HEK293 (cell line): ENCODE measurements around the gene FASTKD3.
A peak's percentile ranks its signal among the peaks of the same experiment; 100 is the strongest.

Experiments
- CTCF ChIA-PET: fragments of 350-600 bp; formaldehyde crosslinking; extraction: SDS; loops from one replicate; lab custom pipeline; 2021; ENCODE audit warnings: antibody characterized with exemption; lab: Yijun Ruan, JAX
- POLR2A ChIA-PET: fragments of 300-600 bp; formaldehyde crosslinking; extraction: SDS; loops from one replicate; lab custom pipeline; 2020; ENCODE audit warnings: antibody characterized with exemption, inconsistent platforms; lab: Yijun Ruan, JAX
- H3K27ac ChIP-seq: fragments of 200-500 bp; sonication (Bioruptor generic); 2 replicates; pipeline ENCODE4 v1.5.1; 2014; ENCODE audit warnings: low read depth, low read length, control low read depth, inconsistent platforms; ENCODE audit errors: extremely low read depth
- H3K36me3 ChIP-seq, 2 experiments: fragments of 200-500 bp in 1 of 2; sonication (Bioruptor generic) in 1 of 2; 1 replicate in 1 of 2; 2 replicates in 1 of 2; pipeline ENCODE4 v1.5.1; 2014 to 2017; ENCODE audit warnings: inconsistent platforms in 2 of 2, low read length in 2 of 2; ENCODE audit not compliant: control insufficient read depth in 2 of 2, insufficient read depth in 1 of 2
- H3K4me1 ChIP-seq: fragments of 200-500 bp; sonication (Bioruptor generic); 2 replicates; pipeline ENCODE4 v1.5.1; 2014; ENCODE audit warnings: mild to moderate bottlenecking, low read length, inconsistent platforms; ENCODE audit not compliant: control insufficient read depth, insufficient read depth
- H3K4me3 ChIP-seq: 2 replicates; pipeline ENCODE4 v1.5.1; 2011; ENCODE audit warnings: low read depth, mild to moderate bottlenecking, control low read depth, low read length, moderate library complexity
- H3K9me3 ChIP-seq: fragments of 200-500 bp; sonication (Bioruptor generic); 2 replicates; pipeline ENCODE4 v1.5.1; 2014; ENCODE audit warnings: low read depth, low read length, inconsistent platforms; ENCODE audit not compliant: control insufficient read depth, insufficient read depth
- GLIS1 ChIP-seq: fragments of 450-650 bp; formaldehyde crosslinking; IDR thresholded peaks from 2 replicates; pipeline ENCODE4 v1.5.1; 2016; ENCODE audit warnings: missing biosample characterization, missing genetic modification characterization
- GLIS2 ChIP-seq: fragments of 450-650 bp; formaldehyde crosslinking; IDR thresholded peaks from 2 replicates; pipeline ENCODE4 v1.5.1; 2016; ENCODE audit warnings: missing biosample characterization, missing genetic modification characterization
- KLF1 ChIP-seq: fragments of 450-650 bp; formaldehyde crosslinking; IDR thresholded peaks from 2 replicates; pipeline ENCODE4 v1.5.1; 2016; ENCODE audit warnings: missing biosample characterization, missing genetic modification characterization
- ZBTB48 ChIP-seq: fragments of 450-650 bp; formaldehyde crosslinking; IDR thresholded peaks from 2 replicates; pipeline ENCODE4 v1.5.1; 2016; ENCODE audit warnings: missing biosample characterization, missing genetic modification characterization
- ZNF121 ChIP-seq: fragments of 450-650 bp; formaldehyde crosslinking; IDR thresholded peaks from 2 replicates; pipeline ENCODE4 v1.5.1; 2016; ENCODE audit warnings: missing biosample characterization, missing genetic modification characterization
- ZNF133 ChIP-seq: fragments of 450-650 bp; formaldehyde crosslinking; IDR thresholded peaks from 2 replicates; pipeline ENCODE4 v1.5.1; 2016; ENCODE audit warnings: missing biosample characterization, missing genetic modification characterization
- ZNF2 ChIP-seq: fragments of 450-650 bp; formaldehyde crosslinking; IDR thresholded peaks from 2 replicates; pipeline ENCODE4 v1.5.1; 2016; ENCODE audit warnings: missing biosample characterization, missing genetic modification characterization
- ZNF202 ChIP-seq: fragments of 450-650 bp; formaldehyde crosslinking; IDR thresholded peaks from 2 replicates; pipeline ENCODE4 v1.5.1; 2016; ENCODE audit warnings: missing biosample characterization, missing genetic modification characterization, borderline replicate concordance
- TF ChIP-seq, protein P1 (sequence below): fragments of 450-650 bp; formaldehyde crosslinking; IDR thresholded peaks from 2 replicates; pipeline ENCODE4 v1.5.1; 2017; ENCODE audit warnings: missing biosample characterization, missing genetic modification characterization
- TF ChIP-seq, protein P2 (sequence below): fragments of 450-650 bp; formaldehyde crosslinking; IDR thresholded peaks from 2 replicates; pipeline ENCODE4 v1.5.1; 2016; ENCODE audit warnings: missing biosample characterization, missing genetic modification characterization
- TF ChIP-seq, protein P3 (sequence below): fragments of 450-650 bp; formaldehyde crosslinking; IDR thresholded peaks from 2 replicates; pipeline ENCODE4 v1.5.1; 2016; ENCODE audit warnings: missing biosample characterization, missing genetic modification characterization
- TF ChIP-seq, protein P4 (sequence below): fragments of 450-650 bp; formaldehyde crosslinking; IDR thresholded peaks from 2 replicates; pipeline ENCODE4 v1.5.1; 2016; ENCODE audit warnings: missing biosample characterization, missing genetic modification characterization

FASTKD3 gene

DNA sequence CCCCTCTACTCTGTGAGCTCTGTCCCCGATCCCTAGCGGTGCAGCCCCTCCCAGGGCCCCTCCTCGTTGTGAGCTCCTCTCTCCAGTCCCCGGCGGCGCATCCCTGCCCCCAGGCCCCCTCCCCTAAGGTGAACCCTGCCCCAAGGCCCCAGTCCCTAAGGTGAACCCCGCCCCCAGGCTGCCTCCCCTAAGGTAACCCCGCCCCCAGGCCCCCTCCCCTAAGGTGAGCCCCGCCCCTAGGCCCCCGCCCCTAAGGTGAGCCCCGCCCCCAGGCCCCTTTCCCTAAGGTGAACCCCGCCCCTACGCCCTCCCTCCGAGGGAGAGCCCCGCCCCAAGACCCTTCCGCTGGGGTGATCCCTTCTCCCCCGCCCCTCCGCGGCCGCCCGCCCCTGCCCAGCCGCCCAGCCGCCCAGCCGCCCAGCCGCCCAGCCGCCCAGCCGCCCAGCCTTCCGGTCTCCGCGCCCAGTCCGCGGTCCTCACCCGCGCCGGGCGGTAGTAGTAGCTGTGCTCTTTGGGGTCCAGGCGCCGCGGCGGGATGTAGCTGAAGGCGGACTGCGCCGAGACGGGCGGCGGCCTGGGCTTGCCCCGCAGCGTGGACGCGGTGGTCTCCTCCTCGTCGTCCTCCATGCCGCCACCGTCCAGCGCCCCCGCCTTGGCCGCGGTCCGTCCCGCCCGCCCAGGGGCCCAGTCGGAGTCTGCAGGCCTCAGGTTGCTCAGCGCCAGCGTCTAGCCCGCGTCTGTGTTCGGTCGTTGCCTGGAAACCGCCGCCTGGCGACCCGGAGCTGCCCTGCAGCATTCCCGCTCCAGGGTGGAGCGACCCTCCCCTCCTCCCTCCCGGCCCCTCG lies 18.2 kb downstream of the FASTKD3 start, which contains the start of gene CFAP90 (continued):
- TF ChIP-seq, protein P1, sequence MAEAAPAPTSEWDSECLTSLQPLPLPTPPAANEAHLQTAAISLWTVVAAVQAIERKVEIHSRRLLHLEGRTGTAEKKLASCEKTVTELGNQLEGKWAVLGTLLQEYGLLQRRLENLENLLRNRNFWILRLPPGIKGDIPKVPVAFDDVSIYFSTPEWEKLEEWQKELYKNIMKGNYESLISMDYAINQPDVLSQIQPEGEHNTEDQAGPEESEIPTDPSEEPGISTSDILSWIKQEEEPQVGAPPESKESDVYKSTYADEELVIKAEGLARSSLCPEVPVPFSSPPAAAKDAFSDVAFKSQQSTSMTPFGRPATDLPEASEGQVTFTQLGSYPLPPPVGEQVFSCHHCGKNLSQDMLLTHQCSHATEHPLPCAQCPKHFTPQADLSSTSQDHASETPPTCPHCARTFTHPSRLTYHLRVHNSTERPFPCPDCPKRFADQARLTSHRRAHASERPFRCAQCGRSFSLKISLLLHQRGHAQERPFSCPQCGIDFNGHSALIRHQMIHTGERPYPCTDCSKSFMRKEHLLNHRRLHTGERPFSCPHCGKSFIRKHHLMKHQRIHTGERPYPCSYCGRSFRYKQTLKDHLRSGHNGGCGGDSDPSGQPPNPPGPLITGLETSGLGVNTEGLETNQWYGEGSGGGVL (tag by site-specific recombination), result 0 out of 2 replicates have a peak, but pooled peaks have one; percentile 20
- 0 out of 2 replicates have a peak, but pooled peaks have one; percentile 58 for TF ChIP-seq ZNF2 (tag by site-specific recombination)

DNA sequence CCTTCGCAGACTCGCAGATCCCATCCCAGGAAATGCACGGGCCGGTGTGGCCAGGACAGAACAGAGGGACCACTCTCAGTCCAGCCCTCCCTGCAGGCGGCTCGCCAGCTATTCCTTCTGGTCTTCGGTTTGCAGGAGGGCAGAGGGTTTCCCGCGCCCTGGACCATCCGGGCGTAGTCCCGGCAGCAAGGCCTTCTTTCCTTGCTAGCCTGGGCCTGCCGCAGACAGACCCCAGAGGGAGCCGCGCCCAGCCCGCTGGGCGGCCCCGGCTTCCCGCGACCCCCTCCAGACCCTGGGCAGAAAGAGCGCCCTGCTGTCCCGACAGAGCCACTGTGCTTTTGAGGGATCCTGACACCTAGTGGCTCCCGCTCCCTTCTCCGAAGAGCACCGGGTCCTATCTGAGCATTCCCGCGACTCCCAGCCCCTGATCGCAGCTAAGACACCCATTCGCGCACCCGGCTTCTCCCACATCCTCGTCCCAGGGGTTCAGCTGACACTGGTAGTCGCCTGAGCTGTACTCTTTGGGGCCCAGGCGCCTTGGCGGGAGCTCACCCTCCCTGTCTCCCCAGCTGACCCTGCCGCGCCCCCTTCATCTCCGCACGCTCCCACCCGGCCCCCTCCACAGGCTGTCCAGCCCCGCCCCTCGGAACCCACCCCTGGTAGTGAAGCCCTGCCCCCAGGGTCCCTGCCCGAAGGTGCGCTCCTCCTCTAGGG lies 19.0 kb downstream of the FASTKD3 start:
- H3K9me3 ChIP-seq, result no peaks in the 10 kb centered on the region; the same call in 1 of the 2 replicates
- H3K36me3 ChIP-seq, result no peaks in the 10 kb centered on the region
- no peak overlapping the region for H3K27ac ChIP-seq
- POLR2A ChIA-PET, result interaction anchor here (0.7 to 2.4 kb wide), 2 partner anchors 19 to 1778 kb away, joined by 3 to 14 read pairs; partner anchors contain the start of genes FASTKD3 and MTRR
- CTCF ChIA-PET, result interaction anchor here (0.7 to 1.2 kb wide), 4 partner anchors 11 to 957 kb away, joined by 3 to 4 read pairs (median 4); no protein-coding TSS in a partner anchor
- H3K4me3 ChIP-seq, result peak overlapping the region; percentile 27
- no peaks in the 10 kb centered on the region for H3K4me1 ChIP-seq
- peak; percentile 32; the same call in 1 of the 2 replicates for TF ChIP-seq GLIS2
- peak; percentile 68; the same call in 1 of the 2 replicates for TF ChIP-seq ZBTB48 (tag by site-specific recombination)
- no peak for TF ChIP-seq ZNF133 (tag by site-specific recombination)
- TF ChIP-seq KLF1, result peak; percentile 43; the same call in 1 of the 2 replicates
- TF ChIP-seq, protein P2, sequence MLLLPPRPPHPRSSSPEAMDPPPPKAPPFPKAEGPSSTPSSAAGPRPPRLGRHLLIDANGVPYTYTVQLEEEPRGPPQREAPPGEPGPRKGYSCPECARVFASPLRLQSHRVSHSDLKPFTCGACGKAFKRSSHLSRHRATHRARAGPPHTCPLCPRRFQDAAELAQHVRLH (tag by site-specific recombination), result no peak
- TF ChIP-seq, protein P3, sequence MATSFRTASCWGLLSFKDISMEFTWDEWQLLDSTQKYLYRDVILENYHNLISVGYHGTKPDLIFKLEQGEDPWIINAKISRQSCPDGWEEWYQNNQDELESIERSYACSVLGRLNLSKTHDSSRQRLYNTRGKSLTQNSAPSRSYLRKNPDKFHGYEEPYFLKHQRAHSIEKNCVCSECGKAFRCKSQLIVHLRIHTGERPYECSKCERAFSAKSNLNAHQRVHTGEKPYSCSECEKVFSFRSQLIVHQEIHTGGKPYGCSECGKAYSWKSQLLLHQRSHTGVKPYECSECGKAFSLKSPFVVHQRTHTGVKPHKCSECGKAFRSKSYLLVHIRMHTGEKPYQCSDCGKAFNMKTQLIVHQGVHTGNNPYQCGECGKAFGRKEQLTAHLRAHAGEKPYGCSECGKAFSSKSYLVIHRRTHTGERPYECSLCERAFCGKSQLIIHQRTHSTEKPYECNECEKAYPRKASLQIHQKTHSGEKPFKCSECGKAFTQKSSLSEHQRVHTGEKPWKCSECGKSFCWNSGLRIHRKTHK, result no peak
- TF ChIP-seq GLIS1 (tag by site-specific recombination), result no peak
- peak; percentile 67; the same call in 1 of the 2 replicates for TF ChIP-seq ZNF202 (tag by site-specific recombination)
- TF ChIP-seq, all 188 proteins: peak for 4

DNA sequence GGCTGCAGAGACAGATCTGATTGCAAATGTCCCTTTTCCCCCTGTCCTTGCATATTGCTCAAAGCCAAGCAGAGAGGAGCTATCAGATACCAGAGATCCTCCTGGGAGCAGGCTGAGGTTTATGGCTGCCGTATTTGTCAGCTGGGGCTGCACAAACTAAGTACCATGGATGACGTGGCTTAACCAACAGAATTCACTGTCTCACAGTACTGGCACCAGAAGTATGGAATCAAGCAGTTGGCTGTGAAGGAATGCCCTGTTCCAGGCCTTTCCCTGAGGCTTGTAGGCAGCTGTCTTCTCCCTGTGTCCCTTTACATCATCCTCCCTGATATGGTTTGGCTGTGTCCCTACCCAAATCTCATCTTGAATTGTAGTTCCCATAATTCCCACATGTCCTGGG lies 20.5 kb downstream of the FASTKD3 start:
- Histone ChIP-seq H3K36me3 (no peaks in the 10 kb centered on the region), H3K9me3 (no peaks in the 10 kb centered on the region), H3K27ac (no peak overlapping the region), H3K4me1 (no peaks in the 10 kb centered on the region), H3K4me3 (no peak overlapping the region)
- CTCF ChIA-PET, result interaction anchor here (3.3 kb wide), 1 partner anchor 9 kb away, joined by 29 read pairs; no protein-coding TSS in a partner anchor
- TF ChIP-seq ZNF121 (tag by site-specific recombination), result no peak
- TF ChIP-seq, protein P4, sequence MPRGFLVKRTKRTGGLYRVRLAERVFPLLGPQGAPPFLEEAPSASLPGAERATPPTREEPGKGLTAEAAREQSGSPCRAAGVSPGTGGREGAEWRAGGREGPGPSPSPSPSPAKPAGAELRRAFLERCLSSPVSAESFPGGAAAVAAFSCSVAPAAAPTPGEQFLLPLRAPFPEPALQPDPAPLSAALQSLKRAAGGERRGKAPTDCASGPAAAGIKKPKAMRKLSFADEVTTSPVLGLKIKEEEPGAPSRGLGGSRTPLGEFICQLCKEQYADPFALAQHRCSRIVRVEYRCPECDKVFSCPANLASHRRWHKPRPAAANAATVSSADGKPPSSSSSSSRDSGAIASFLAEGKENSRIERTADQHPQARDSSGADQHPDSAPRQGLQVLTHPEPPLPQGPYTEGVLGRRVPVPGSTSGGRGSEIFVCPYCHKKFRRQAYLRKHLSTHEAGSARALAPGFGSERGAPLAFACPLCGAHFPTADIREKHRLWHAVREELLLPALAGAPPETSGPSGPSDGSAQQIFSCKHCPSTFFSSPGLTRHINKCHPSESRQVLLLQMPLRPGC (tag by site-specific recombination), result 0 out of 2 replicates have a peak, but pooled peaks have one; percentile 15
- TF ChIP-seq, all 188 proteins: peak for 1
- POLR2A ChIA-PET, result no interaction called here
